Ectodermal cell (in vitro differentiated cells): ENCODE data around the gene MYO1D.

Experiments used
- H3K27ac ChIP-seq: 2 replicates; pipeline ENCODE4 v1.7.0; 2013; ENCODE audit warnings: mild to moderate bottlenecking, low read depth, low read length; ENCODE audit not compliant: insufficient read depth, poor library complexity, severe bottlenecking
- H3K27me3 ChIP-seq: 2 replicates; pipeline ENCODE4 v1.7.0; 2013; ENCODE audit warnings: mild to moderate bottlenecking, low read length; ENCODE audit not compliant: insufficient read depth, control insufficient read depth, poor library complexity, severe bottlenecking
- H3K36me3 ChIP-seq: one replicate; pipeline ENCODE4 v1.7.0; 2013; ENCODE audit warnings: low read length; ENCODE audit not compliant: control insufficient read depth, insufficient read depth
- H3K4me1 ChIP-seq: one replicate; pipeline ENCODE4 v1.7.0; 2013; ENCODE audit warnings: low read length; ENCODE audit not compliant: control insufficient read depth, insufficient read depth
- H3K4me3 ChIP-seq: 2 replicates; pipeline ENCODE4 v1.7.0; 2013; ENCODE audit warnings: low read depth, low read length, control low read depth; ENCODE audit not compliant: insufficient read depth
- H3K9me3 ChIP-seq: 2 replicates; pipeline ENCODE4 v1.7.0; 2013; ENCODE audit warnings: mild to moderate bottlenecking, low read length, moderate library complexity; ENCODE audit not compliant: control insufficient read depth
- WGBS, 2 experiments: methylation state at CpG; one replicate each; pipeline ENCODE4 v1.1.7; 2013; ENCODE audit warnings: missing lambda C conversion rate in 2 of 2; 5-methylcytosine and 5-hydroxymethylcytosine counted together

MYO1D gene

DNA sequence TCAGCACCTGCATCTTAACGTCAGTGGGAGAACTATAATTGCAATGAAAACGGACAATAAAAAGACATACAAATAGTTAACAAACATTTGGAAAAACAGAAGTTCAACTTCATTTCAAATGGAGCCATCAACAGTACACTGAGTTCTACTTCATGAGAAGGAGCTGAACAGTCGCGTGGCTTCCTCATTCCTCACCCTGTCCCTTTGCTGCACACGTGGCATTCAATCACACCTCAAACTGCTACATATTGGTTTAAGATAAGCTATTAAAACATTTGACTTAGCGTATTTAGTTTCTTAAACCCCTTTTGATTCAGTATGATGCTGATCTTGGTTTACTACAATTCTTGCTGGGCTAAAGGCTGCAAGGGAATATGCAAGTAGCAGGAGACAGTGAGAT lies 313.3 kb downstream of the MYO1D start:
- no peaks in the 10 kb centered on the region for H3K36me3 ChIP-seq
- 95 to 96% methylated on average over 5 to 6 of the region's 6 CpGs for WGBS, 2 experiments
- H3K4me1 ChIP-seq: no peaks in the 10 kb centered on the region
- no peak overlapping the region for H3K4me3 ChIP-seq
- no peaks in the 10 kb centered on the region for H3K9me3 ChIP-seq
- no peak overlapping the region for H3K27ac ChIP-seq
- H3K27me3 ChIP-seq: no peaks in the 10 kb centered on the region

DNA sequence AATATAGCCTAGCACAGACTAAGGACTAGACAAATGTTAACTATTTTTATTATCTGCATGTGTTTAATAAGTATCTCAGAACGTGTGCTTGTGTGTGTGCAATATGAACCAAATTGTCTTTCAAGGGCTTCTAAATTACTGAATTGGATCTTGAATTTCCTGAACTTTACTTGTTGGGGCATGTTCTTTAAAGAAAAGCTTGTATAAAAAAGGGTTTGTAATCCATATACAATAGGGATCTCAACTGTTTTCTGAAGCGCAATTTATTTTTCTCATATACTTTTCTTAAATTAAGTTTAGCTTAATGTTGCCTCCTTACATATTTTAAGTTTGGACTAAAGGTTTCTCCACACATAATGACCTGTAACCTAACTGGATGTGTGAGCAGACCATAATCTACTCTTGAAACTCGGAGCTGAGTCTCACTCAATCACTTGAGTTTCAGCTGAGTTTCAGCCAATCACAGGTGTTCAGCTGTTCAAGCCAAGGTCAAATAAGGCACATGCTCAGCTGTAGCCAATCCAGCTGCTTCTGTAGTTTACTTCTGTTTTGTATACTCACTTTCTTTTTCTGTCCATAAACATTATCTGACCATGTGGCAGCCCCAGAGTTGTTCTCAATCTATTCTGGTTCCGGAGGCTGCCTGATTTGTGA lies 317.8 kb downstream of the MYO1D start:
- WGBS, 2 experiments: 86 to 91% methylated on average over 3 of the region's 4 CpGs
- Histone ChIP-seq H3K9me3 (no peaks in the 10 kb centered on the region), H3K27ac (no peak overlapping the region), H3K4me3 (no peak overlapping the region), H3K36me3 (no peaks in the 10 kb centered on the region), H3K27me3 (no peaks in the 10 kb centered on the region), H3K4me1 (no peaks in the 10 kb centered on the region)

DNA sequence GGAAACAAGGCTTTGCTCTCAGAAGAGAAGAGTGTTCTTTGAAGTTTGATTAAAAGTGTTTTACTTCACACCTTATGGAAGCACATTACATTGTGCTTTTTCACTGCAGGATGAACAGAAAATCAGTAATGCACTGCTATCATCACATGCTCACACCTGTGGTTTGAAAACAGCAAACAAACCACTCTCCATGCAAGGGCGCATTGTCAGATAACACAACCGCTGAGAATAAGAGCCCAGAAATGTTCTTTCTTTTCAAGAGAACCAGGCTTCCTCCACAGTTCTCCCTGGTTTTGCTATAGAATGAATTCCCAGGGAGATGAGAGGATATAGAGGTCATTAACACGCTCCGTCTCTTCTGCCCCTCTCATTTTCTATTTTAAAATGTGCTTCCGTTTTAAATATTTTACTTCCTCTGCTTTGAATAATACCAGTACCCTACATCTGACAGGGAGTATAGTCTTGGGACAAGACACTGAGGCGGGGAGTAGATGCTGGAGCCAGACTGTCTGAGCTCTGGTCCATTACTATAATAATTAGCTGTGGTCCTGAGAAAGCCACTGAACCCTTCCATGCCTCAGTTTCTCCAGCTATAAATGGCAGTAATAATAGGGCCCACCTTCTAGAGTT lies 318.5 kb downstream of the MYO1D start:
- Histone ChIP-seq H3K9me3 (no peaks in the 10 kb centered on the region), H3K4me1 (no peaks in the 10 kb centered on the region), H3K27me3 (no peaks in the 10 kb centered on the region), H3K4me3 (no peak overlapping the region), H3K27ac (no peak overlapping the region), H3K36me3 (no peaks in the 10 kb centered on the region)
- WGBS, 2 experiments: 82 to 88% methylated on average over 6 of the region's 6 CpGs

DNA sequence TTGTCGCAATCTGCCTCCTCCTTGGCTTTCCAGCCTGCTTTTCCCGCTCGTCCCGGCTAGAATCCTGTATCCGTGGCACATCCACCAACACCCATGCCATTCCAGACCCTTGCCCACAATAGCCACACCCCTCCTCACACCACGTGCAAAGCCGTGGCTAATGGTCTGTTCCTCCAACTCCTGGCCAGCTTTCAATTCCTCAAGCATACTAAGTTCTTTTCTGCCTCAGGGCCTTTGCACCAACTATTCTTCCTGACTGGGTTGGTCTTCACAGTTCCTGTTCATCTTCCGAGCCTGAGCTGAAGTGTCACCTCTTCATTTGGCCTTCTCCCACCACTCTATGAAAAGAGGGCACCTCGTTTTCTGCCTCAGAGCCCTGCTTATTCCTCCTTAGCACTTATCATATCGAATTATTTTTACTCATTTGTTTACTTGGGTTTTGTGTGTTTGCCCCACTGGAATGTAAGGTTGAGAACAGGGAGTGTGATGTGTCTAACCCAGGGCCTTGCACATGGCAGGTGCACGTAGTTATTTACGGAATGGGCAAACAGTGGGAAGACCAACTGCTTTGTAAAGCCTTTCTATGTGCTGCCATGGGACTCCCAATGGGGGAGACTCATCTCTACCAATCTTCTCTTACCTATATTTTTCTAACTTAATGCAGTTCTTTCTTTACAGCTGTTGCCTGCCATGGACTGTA lies 321.2 kb downstream of the MYO1D start:
- H3K27me3 ChIP-seq: no peaks in the 10 kb centered on the region
- no peak overlapping the region for H3K4me3 ChIP-seq
- no peaks in the 10 kb centered on the region for H3K36me3 ChIP-seq
- no peaks in the 10 kb centered on the region for H3K9me3 ChIP-seq
- WGBS, 2 experiments: 94% methylated on average over 11 to 12 of the region's 12 CpGs
- H3K4me1 ChIP-seq: no peaks in the 10 kb centered on the region
- H3K27ac ChIP-seq: no peak overlapping the region

DNA sequence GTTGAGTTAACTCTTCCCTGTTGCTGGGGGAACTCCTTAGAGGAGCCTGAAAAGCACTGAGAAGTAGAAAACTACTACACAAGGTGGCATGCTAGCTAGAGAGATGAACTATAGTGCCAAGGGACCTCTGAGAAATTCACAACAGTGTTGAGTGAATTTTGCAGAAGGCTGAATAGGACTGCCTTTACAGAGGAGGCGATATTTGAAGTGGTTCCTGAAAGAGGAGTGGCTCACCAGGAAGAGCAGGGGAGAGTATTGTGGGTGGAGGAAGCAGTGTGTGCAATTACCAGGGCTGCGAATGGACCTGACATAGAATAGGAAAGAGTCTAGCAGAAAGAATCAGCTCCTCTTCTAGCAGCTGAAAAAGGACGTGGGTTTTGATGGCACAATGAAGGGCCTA lies 323.8 kb downstream of the MYO1D start:
- Histone ChIP-seq H3K27me3 (no peaks in the 10 kb centered on the region), H3K4me3 (no peak overlapping the region), H3K4me1 (no peaks in the 10 kb centered on the region), H3K9me3 (no peaks in the 10 kb centered on the region), H3K36me3 (no peaks in the 10 kb centered on the region), H3K27ac (no peak overlapping the region)
- WGBS, 2 experiments: 80 to 85% methylated on average over 3 of the region's 3 CpGs

DNA sequence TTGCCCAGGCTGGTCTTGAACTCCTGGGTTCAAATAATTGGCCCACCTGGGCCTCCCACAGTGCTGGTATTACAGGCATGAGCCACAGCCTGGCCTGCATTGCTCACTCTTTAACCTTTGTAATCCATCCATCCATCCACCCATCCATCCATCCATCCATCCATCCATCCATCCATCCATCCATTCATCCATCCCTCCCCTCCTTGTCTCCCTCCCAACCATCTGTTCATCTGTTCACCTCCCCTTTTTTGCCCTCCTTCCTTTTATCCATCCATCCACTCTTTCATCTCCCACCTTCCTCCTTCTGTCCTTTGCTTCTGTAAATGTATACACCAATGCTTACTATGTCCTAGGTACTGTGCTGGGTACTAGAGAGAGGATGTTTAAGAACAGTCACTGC lies 324.6 kb downstream of the MYO1D start:
- H3K4me3 ChIP-seq: no peak overlapping the region
- no peak overlapping the region for H3K27ac ChIP-seq
- no peaks in the 10 kb centered on the region for H3K27me3 ChIP-seq
- no peaks in the 10 kb centered on the region for H3K9me3 ChIP-seq
- no peaks in the 10 kb centered on the region for H3K4me1 ChIP-seq
- no peaks in the 10 kb centered on the region for H3K36me3 ChIP-seq

DNA sequence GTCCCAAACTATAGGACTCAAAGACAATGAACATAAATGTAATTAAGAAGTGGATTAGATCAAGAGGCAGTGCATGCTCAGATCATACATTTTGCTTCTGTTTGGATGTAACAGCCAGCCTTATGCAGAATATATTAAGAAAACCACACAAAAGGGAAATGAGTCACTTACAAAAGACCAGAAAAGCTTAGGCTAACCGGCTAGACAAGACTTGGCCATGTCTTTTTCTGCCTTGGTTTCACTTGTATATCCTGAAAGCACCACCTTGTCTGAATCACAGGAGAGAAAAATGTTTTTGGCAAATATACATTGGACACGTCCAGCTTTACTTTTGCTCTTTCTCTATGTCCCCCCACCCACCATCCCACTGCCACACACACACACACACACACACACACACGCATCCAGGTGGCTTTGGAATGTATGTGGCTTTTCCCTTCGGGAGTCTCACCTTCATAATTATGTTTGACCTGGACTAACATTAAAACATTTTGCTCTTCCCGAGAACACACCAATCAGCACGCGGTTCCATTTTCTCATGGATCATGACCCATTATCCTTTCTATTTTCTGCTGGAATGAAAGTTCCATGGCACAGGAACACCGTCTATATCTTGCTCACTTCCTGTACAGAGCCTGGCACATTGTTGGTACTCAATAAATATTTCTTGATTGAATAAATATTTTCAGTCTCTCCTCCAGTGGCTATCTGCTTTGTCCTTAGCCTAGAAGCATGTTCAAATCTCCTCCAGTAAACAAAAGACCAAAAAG lies 325.6 kb downstream of the MYO1D start:
- H3K9me3 ChIP-seq: no peaks in the 10 kb centered on the region
- no peak overlapping the region for H3K4me3 ChIP-seq
- H3K27me3 ChIP-seq: no peaks in the 10 kb centered on the region
- no peaks in the 10 kb centered on the region for H3K4me1 ChIP-seq
- H3K36me3 ChIP-seq: no peaks in the 10 kb centered on the region
- no peak overlapping the region for H3K27ac ChIP-seq
- WGBS, 2 experiments: 91 to 93% methylated on average over 8 of the region's 8 CpGs

DNA sequence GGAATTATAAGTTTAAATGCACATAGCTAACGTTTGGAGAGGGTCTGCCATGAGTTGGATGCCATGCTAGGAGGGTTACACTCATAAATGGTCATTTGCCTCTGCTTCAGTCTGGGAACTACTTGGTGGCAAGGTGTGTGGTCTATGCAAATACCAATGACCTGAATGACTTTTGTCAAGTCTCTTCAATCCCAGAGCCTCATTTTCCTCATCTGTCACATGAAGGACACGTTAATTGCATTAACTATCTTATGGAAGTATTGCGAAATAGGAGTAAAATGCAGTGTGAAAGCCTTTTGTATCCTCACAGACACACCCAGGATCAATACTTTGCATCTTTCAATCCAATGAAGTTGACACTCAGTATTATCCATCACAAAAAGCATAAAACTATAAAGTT lies 327.4 kb downstream of the MYO1D start:
- Histone ChIP-seq H3K4me1 (peaks cover 4% of the 10 kb centered on the region), H3K27me3 (no peaks in the 10 kb centered on the region), H3K9me3 (no peaks in the 10 kb centered on the region), H3K27ac (no peak overlapping the region), H3K4me3 (no peak overlapping the region), H3K36me3 (no peaks in the 10 kb centered on the region)
- WGBS, 2 experiments: 82 to 92% methylated on average over 2 to 3 of the region's 3 CpGs

DNA sequence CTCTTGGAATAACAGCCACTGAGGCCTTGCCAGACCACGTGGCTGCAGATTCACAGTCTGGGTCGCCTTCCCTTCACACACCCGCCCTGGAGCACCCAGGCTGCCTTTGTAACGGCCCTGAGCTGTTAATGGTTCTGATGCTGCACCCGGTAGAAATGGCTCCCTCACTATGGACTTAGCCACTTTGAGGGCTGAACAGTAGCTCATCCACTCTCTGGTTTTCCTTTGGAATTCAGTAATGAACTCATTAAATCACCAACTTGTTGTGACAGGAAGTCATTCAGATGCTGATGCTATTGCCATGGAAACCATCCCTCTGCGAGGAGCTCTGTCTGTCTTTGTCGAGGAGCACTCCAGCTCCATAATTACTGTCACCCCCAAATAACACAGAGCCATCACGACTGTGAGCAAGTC lies 330.9 kb downstream of the MYO1D start:
- 12 to 15% methylated on average over 8 of the region's 8 CpGs for WGBS, 2 experiments
- H3K9me3 ChIP-seq: no peaks in the 10 kb centered on the region
- no peaks in the 10 kb centered on the region for H3K27me3 ChIP-seq
- no peak overlapping the region for H3K27ac ChIP-seq
- no peak overlapping the region for H3K4me3 ChIP-seq
- H3K4me1 ChIP-seq: peaks cover 4% of the 10 kb centered on the region
- H3K36me3 ChIP-seq: no peaks in the 10 kb centered on the region

DNA sequence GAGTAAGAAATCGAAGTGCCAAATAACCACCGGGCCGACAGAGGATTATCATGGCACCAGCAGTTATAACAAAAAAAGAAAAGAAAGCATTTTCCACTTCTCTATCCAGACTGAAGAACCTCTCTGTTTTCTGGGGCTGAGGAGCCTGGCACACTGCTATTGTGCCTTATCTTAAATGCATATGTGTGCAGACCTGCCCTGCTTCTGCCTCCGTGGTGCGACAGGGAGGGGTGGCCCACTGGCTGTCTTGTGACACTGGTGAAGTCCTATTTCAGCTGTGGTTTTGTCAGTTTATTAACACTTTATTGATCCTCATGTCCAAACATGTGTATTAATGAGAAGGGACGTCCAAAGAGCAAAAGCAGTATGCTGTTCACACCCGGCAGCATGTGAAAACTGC lies 334.7 kb downstream of the MYO1D start:
- WGBS, 2 experiments: 73 to 82% methylated on average over 7 of the region's 7 CpGs
- Histone ChIP-seq H3K27ac (no peak overlapping the region), H3K4me1 (peaks cover 4% of the 10 kb centered on the region), H3K4me3 (no peak overlapping the region), H3K27me3 (no peaks in the 10 kb centered on the region), H3K36me3 (no peaks in the 10 kb centered on the region), H3K9me3 (no peaks in the 10 kb centered on the region)
